Astrocyte of the cerebellum (primary cell): Measurements from ENCODE around the gene SNX25.

ENCODE experiments used
- DNase-seq: peaks from one replicate; pipeline ENCODE4 v3.0.0-alpha.2; 2011; ENCODE audit warnings: low read depth
- H3K4me3 ChIP-seq: 2 replicates; pipeline ENCODE4 v1.5.1; 2011; ENCODE audit warnings: mild to moderate bottlenecking, low read depth, low read length, moderate library complexity
- in situ Hi-C: cut with HindIII; loops from 2 replicates; pipeline ENCODE4 v1.10.0; 2017; ENCODE audit warnings: low sequenced_read_pairs
- TF ChIP-seq, protein P1 (sequence below): IDR thresholded peaks from 2 replicates; pipeline ENCODE4 v1.5.1; 2012; ENCODE audit warnings: low read length, low read depth, moderate library complexity, mild to moderate bottlenecking; ENCODE audit errors: missing control alignments

Gene SNX25

DNA sequence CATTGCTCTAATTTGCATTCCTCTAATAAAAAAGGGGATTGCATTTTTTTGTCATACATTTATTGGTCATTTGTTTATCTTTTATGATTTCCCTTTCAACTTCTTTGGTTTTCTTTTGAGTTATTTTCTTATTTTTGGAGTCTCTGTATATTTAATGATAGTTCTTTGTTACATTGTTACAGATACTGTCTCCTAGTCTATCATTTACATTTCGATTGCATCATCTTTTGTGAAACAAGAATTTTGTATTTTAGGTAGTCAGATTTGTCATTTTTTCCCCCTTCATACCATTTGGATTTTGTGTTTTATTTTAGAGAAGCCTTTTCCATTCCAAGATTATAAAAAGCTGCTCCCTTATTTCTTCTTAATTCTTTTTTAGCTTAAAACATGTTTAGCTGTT lies 37.1 kb downstream of the SNX25 start:
- DNase-seq, result no peak
- in situ Hi-C loops, result no loop called here
- no peak overlapping the region for H3K4me3 ChIP-seq
- TF ChIP-seq, protein P1, sequence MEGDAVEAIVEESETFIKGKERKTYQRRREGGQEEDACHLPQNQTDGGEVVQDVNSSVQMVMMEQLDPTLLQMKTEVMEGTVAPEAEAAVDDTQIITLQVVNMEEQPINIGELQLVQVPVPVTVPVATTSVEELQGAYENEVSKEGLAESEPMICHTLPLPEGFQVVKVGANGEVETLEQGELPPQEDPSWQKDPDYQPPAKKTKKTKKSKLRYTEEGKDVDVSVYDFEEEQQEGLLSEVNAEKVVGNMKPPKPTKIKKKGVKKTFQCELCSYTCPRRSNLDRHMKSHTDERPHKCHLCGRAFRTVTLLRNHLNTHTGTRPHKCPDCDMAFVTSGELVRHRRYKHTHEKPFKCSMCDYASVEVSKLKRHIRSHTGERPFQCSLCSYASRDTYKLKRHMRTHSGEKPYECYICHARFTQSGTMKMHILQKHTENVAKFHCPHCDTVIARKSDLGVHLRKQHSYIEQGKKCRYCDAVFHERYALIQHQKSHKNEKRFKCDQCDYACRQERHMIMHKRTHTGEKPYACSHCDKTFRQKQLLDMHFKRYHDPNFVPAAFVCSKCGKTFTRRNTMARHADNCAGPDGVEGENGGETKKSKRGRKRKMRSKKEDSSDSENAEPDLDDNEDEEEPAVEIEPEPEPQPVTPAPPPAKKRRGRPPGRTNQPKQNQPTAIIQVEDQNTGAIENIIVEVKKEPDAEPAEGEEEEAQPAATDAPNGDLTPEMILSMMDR, result no peak

DNA sequence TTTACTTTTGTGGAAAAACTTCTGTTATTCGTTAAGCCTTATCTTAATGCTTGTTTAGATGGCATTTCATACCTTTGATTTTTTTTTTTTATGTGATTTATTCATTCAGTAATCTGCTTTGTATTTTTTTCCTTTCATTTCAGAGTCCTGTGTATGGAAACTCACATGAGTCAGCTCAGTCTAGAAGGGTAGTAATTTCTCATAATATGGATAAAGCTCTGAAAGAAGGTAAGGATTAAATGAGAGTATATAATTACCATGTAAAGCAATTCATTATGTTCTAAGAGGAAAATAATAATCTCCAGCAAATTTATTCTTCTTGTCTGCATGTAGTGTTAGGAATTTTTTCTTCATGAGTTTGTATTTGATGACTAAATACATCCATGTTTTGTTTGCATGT lies 37.8 kb downstream of the SNX25 start:
- in situ Hi-C loops, result no loop called here
- H3K4me3 ChIP-seq, result no peak overlapping the region
- DNase-seq, result no peak
- TF ChIP-seq, protein P1, result no peak

DNA sequence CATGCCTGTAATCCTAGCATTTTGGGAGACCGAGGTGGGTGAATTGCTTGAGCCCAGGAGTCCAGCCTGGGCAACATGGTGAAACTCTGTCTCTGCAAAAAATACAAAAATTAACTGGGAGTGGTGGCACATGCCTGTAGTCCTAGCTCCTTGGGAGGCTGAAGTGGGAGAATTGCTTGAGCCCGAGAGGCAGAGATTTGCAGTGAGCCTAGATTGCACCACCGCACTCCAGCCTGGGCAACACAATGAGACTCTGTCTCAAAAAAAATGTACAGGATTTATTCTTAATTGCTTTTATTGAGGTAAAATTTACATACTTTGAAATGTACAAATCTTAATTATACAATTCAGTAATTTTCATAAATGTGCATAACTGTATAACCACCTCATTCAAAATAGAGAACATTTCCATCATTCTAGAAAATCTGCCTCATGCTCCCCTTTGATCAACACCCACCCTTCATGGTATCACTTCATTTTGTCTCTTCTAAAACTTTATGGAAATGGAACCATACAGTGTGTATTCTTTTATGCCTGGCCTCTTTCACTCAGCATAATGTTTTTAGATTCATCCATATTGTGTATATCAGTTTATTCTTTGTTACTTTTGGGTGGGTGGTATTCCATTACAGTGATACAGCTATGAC lies 39.1 kb downstream of the SNX25 start:
- TF ChIP-seq, protein P1, result no peak

DNA sequence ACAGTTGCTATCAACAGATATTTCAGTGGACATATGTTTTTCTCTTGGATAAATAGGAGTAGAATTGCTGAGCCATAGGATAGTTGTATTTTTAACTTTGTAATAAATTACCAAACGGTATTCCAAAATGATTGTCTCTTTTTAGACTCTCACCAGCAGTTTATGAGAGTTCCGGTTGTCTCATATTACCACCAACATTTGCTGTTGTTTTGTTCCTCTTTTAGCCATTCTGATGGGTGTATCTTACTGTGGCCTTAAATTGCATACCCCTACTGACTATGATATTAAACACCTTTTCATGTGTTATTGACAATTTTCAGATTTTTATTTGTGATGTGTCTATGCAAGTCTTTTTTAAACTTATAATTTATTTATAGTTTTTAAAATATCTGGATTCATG lies 39.7 kb downstream of the SNX25 start:
- no peak overlapping the region for H3K4me3 ChIP-seq
- DNase-seq, result no peak
- in situ Hi-C loops, result no loop called here
- TF ChIP-seq, protein P1, result no peak

More for the DNA sequence above, 39.1 kb downstream of the SNX25 start:
- in situ Hi-C loops, result no loop called here
- DNase-seq, result no peak
- no peak overlapping the region for H3K4me3 ChIP-seq

DNA sequence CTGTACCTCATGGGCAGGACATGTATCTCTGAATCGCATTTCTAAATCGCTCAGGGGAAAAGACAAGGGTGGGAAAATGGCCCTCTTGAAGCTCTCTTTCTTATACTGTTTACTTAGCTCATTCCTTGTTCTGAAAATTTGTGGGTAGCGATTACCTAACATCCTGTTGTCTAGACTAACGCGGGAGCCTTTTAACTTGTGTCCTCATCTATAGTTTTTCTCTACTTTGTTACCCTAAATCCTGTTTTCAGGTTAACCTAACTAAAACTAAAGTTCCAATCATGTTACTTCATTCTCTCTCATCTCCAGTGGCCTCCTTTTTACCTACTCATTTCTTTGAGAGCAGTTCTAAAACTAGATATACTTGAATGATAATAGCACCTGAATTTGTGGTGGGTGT lies 45.0 kb downstream of the SNX25 start:
- in situ Hi-C loops, result no loop called here
- no peak for DNase-seq
- TF ChIP-seq, protein P1, result no peak
- no peak overlapping the region for H3K4me3 ChIP-seq

DNA sequence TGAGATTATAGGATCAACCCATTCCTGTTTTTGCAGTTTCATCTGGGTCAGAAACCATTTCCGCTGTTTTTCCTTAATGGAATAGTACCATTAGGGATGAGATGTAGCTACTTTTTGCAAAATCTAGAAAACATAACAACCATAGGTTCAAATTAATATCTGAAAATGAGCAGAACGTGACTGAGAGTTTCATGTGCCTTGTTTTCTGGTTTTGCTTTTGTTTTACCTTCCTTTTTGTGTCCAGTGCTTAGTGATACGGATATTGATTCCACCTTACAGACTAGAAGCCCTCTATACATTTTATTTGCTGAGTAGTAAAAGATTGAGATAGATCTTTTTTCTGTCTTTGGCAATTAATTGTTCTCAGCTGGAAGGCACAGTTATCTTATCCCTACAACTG lies 46.5 kb downstream of the SNX25 start:
- H3K4me3 ChIP-seq, result no peak overlapping the region
- in situ Hi-C loops, result no loop called here
- TF ChIP-seq, protein P1, result no peak
- no peak for DNase-seq

DNA sequence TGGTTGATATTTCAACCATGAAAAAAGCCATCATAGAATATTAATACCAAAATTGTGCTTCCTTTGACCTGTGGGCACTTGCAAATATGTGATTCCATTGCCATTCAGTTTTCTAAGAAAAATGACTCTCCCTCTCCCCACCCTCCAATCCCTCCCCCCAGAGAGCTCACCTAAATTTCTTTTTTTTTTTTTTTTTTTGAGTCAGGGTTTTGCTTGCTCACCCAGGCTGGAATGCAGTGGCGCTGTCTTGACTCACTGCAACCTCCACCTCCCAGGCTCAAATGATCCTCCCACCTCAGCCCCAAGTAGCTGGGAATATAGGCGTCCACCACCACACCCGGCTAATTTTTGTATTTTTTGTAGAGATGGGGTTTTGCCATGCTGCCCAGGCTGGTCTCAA lies 47.0 kb downstream of the SNX25 start:
- in situ Hi-C loops, result no loop called here
- H3K4me3 ChIP-seq, result no peak overlapping the region
- TF ChIP-seq, protein P1, result no peak

More for the DNA sequence above, 47.0 kb downstream of the SNX25 start:
- DNase-seq, result no peak
